Neural progenitor cell (in vitro differentiated cells): Measurements from ENCODE around the gene CNNM2.

Experiments used
- EZH2 ChIP-seq: fragments of 200-600 bp; sonication (generic); IDR thresholded peaks from 2 replicates; pipeline ENCODE4 v1.6.1; 2017; ENCODE audit warnings: antibody characterized with exemption, mild to moderate bottlenecking, moderate library complexity
- TF ChIP-seq, protein P1 (sequence below): fragments of 200-600 bp; sonication (generic); IDR thresholded peaks from 2 replicates; pipeline ENCODE4 v1.5.1; 2017; ENCODE audit warnings: antibody characterized with exemption, mild to moderate bottlenecking

- no peak for TF ChIP-seq EZH2
- TF ChIP-seq, protein P1, sequence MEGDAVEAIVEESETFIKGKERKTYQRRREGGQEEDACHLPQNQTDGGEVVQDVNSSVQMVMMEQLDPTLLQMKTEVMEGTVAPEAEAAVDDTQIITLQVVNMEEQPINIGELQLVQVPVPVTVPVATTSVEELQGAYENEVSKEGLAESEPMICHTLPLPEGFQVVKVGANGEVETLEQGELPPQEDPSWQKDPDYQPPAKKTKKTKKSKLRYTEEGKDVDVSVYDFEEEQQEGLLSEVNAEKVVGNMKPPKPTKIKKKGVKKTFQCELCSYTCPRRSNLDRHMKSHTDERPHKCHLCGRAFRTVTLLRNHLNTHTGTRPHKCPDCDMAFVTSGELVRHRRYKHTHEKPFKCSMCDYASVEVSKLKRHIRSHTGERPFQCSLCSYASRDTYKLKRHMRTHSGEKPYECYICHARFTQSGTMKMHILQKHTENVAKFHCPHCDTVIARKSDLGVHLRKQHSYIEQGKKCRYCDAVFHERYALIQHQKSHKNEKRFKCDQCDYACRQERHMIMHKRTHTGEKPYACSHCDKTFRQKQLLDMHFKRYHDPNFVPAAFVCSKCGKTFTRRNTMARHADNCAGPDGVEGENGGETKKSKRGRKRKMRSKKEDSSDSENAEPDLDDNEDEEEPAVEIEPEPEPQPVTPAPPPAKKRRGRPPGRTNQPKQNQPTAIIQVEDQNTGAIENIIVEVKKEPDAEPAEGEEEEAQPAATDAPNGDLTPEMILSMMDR: no peak
These were observed 182.5 kb downstream of the CNNM2 start for GRCh38 chr10:103100620-103101019.
